ENCODE results near the gene SNX8. TPM values are rescaled to one million over a fixed set of nuclear protein-coding genes. Genes with fewer than 3 reads are reported as not detected.

SNX8 gene
- total and polyA plus RNA-seq, 7 experiments from 2014 or later, result 4.7 to 31.5 (median 9.4) TPM

DNA sequence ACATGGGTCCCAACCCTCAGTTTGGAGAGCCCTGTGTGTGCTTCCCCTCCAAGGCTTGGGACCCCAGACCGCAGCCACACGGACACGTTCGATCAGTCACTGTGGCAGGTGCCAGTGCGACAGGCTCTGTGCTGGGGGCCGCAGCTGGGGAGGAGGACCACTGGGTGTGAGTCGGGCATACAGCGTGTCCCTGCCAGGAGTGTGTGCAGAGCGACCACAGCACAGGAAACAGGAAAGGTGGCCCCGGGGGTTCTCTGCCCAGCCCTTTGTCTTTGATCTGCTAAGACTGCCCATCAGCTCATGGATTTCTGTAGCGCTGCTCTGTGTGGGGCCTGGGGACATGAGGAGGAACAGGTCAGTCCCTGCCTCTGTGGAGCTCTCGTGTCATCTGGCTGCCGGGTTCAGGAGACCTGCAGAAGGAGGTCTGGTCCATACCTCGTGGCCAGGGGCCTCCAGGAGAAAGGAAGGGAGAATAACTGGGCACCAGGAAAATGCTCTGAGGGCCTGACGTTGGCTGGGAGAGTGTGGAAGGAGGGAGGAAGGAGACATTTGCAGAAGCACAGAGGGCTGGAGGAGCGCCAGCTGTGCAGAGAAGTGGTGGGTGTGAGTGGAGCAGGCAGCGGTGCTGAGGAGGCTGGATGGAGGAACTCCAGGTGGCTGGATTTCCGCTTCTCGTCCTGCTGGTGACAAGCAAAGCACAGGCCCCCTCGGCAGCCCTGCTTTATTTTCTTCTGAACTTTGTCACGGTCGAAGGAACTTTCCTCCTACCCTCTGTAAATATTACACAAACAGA is 68.2 kb downstream of the SNX8 start:
- Histone ChIP-seq H3K9me3 (ENCODE audit: control insufficient read depth in 2 of 3, low read length in 3 of 3) (no peaks in the 10 kb centered on the region), H3K36me3 (ENCODE audit: control insufficient read depth in 2 of 3, insufficient read depth in 3 of 3, low read length in 3 of 3) (peaks cover 0 to 10% (median 0%) of the 10 kb centered on the region in 3 experiments), H3K4me3 (ENCODE audit: low read length) (no peak overlapping the region), H3K4me1 (ENCODE audit: control insufficient read depth in 2 of 2, insufficient read depth in 2 of 2, low read length in 2 of 2) (peaks cover 5 to 15% of the 10 kb centered on the region in 2 donors), H3K27ac (ENCODE audit: low read depth, low read length) (no peak overlapping the region), H3K27me3 (ENCODE audit: control insufficient read depth in 2 of 2, insufficient read depth in 2 of 2, low read length in 2 of 2) (no peaks in the 10 kb centered on the region)
- H3K36me3 Mint-ChIP-seq, result peaks cover 0 to 8% (median 0%) of the 10 kb centered on the region in 5 donors
- intact Hi-C loops (cut with micrococcal nuclease), result loop anchor here in 1 of 2 donors (10.0 kb wide), 1 partner anchor 301 kb away; no protein-coding TSS in a partner anchor
- peaks cover 0 to 2% (median 0%) of the 10 kb centered on the region in 11 donors for H3K9me3 Mint-ChIP-seq
- H3K27ac Mint-ChIP-seq, result peak overlapping the region in 2 of 9 donors; percentile 38 to 51
- ATAC-seq (no peak), DNase-seq (no peak)
- H3K4me3 Mint-ChIP-seq, result peak overlapping the region in 1 of 10 donors; percentile 16
- peaks cover 7 to 38% (median 27%) of the 10 kb centered on the region in 7 donors for H3K4me1 Mint-ChIP-seq
- ChIA-PET CTCF (no interaction called here), POLR2A (no interaction called here)
- H3K27me3 Mint-ChIP-seq, result no peaks in the 10 kb centered on the region

DNA sequence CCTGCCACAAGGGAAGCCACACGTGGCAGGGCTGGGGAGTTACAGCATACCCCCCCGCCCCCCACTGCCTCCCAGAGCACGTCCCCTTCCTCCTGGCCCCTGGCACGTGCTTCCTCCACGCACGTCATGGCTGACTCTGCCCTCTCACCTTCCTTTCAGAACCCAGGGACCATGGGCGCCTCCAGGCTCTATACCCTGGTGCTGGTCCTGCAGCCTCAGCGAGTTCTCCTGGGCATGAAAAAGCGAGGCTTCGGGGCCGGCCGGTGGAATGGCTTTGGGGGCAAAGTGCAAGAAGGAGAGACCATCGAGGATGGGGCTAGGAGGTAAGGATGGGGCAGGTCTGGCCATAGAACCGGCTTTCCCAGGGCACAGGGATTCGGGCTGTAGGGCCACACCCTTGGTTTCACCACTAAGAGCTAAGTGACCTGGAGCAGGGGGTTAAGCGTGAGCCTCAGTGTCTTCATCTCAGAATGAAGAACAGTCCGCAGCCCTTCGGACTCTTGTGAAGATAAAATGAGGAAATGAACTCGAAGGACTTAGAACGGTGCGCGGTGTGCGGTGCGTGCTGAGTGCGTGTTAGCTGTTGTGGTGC is 69.7 kb downstream of the SNX8 start:
- DNase-seq (no peak), ATAC-seq (no peak)
- Histone ChIP-seq H3K4me3 (ENCODE audit: low read length) (no peak overlapping the region), H3K27me3 (ENCODE audit: control insufficient read depth in 2 of 2, insufficient read depth in 2 of 2, low read length in 2 of 2) (no peaks in the 10 kb centered on the region), H3K9me3 (ENCODE audit: control insufficient read depth in 2 of 3, low read length in 3 of 3) (no peaks in the 10 kb centered on the region), H3K27ac (ENCODE audit: low read depth, low read length) (no peak overlapping the region), H3K36me3 (ENCODE audit: control insufficient read depth in 2 of 3, insufficient read depth in 3 of 3, low read length in 3 of 3) (peaks cover 0 to 11% (median 0%) of the 10 kb centered on the region in 3 experiments), H3K4me1 (ENCODE audit: control insufficient read depth in 2 of 2, insufficient read depth in 2 of 2, low read length in 2 of 2) (peaks cover 5 to 13% of the 10 kb centered on the region in 2 donors)
- CTCF ChIA-PET, result no interaction called here
- Mint-ChIP-seq H3K27me3 (no peaks in the 10 kb centered on the region), H3K4me1 (peaks cover 13 to 45% (median 34%) of the 10 kb centered on the region in 7 donors), H3K36me3 (peaks cover 0 to 6% (median 0%) of the 10 kb centered on the region in 5 donors), H3K4me3 (peak overlapping the region in 1 of 10 donors; percentile 23), H3K27ac (no peak overlapping the region), H3K9me3 (peaks cover 0 to 2% (median 0%) of the 10 kb centered on the region in 11 donors)
- POLR2A ChIA-PET, result no interaction called here
- intact Hi-C loops (cut with micrococcal nuclease), result loop anchor here in 1 of 2 donors (10.0 kb wide), 1 partner anchor 300 kb away; no protein-coding TSS in a partner anchor

GRCh38 chr7:2243458-2243857 is 70.8 kb downstream of the SNX8 start:
- POLR2A ChIA-PET, result no interaction called here
- CTCF ChIA-PET, result no interaction called here
- peak overlapping the region in 2 of 9 donors; percentile 36 to 89 for H3K27ac Mint-ChIP-seq
- intact Hi-C loops (cut with micrococcal nuclease), result loop anchor here in 1 of 2 donors (10.0 kb wide), 1 partner anchor 299 kb away; no protein-coding TSS in a partner anchor
- DNase-seq (no peak), ATAC-seq (no peak)
- Histone ChIP-seq H3K4me3 (ENCODE audit: low read length) (no peak overlapping the region), H3K36me3 (ENCODE audit: control insufficient read depth in 2 of 3, insufficient read depth in 3 of 3, low read length in 3 of 3) (peaks cover 0 to 19% (median 0%) of the 10 kb centered on the region in 3 experiments), H3K4me1 (ENCODE audit: control insufficient read depth in 2 of 2, insufficient read depth in 2 of 2, low read length in 2 of 2) (peaks cover 3 to 5% of the 10 kb centered on the region in 2 donors), H3K27me3 (ENCODE audit: control insufficient read depth in 2 of 2, insufficient read depth in 2 of 2, low read length in 2 of 2) (no peaks in the 10 kb centered on the region), H3K9me3 (ENCODE audit: control insufficient read depth in 2 of 3, low read length in 3 of 3) (no peaks in the 10 kb centered on the region), H3K27ac (ENCODE audit: low read depth, low read length) (no peak overlapping the region)
- peaks cover 6 to 36% (median 25%) of the 10 kb centered on the region in 7 donors for H3K4me1 Mint-ChIP-seq
- H3K9me3 Mint-ChIP-seq, result peaks cover 0 to 2% (median 0%) of the 10 kb centered on the region in 11 donors
- H3K4me3 Mint-ChIP-seq, result peak overlapping the region in 9 of 10 donors; percentile 29 to 98 (median 58)
- no peaks in the 10 kb centered on the region for H3K27me3 Mint-ChIP-seq
- H3K36me3 Mint-ChIP-seq, result peaks cover 0 to 5% (median 0%) of the 10 kb centered on the region in 5 donors

- ChIA-PET POLR2A (interaction anchor here (1.5 kb wide), 1 partner anchor 111 kb away, joined by 6 read pairs; no protein-coding TSS in a partner anchor), CTCF (interaction anchor here (0.5 to 1.1 kb wide), 2 partner anchors 227 to 476 kb away, joined by 3 read pairs; no protein-coding TSS in a partner anchor)
- peaks cover 6 to 32% (median 20%) of the 10 kb centered on the region in 7 donors for H3K4me1 Mint-ChIP-seq
- DNase-seq (peak in 5 of 9 donors; percentile 12 to 24 (median 22)), ATAC-seq (peak; percentile 47)
- intact Hi-C loops (cut with micrococcal nuclease), result loop anchor here (1.0 to 10.0 kb wide), 4 partner anchors 10 to 298 kb away; partner anchors contain the start of genes MAD1L1 (in 2 of the 2) and SNX8 (in 1 of the 2)
- peaks cover 0 to 2% (median 0%) of the 10 kb centered on the region in 11 donors for H3K9me3 Mint-ChIP-seq
- peak overlapping the region; percentile 84 to 98 (median 90) for H3K4me3 Mint-ChIP-seq
- Histone ChIP-seq H3K27me3 (ENCODE audit: control insufficient read depth in 2 of 2, insufficient read depth in 2 of 2, low read length in 2 of 2) (no peaks in the 10 kb centered on the region), H3K27ac (ENCODE audit: low read depth, low read length) (peak overlapping the region; percentile 86), H3K4me3 (ENCODE audit: low read length) (peak overlapping the region; percentile 81), H3K9me3 (ENCODE audit: control insufficient read depth in 2 of 3, low read length in 3 of 3) (no peaks in the 10 kb centered on the region), H3K4me1 (ENCODE audit: control insufficient read depth in 2 of 2, insufficient read depth in 2 of 2, low read length in 2 of 2) (peaks cover 0 to 5% of the 10 kb centered on the region in 2 donors), H3K36me3 (ENCODE audit: control insufficient read depth in 2 of 3, insufficient read depth in 3 of 3, low read length in 3 of 3) (peaks cover 0 to 26% (median 0%) of the 10 kb centered on the region in 3 experiments)
- H3K36me3 Mint-ChIP-seq, result peaks cover 0 to 5% (median 0%) of the 10 kb centered on the region in 5 donors
- peak overlapping the region; percentile 83 to 98 (median 89) for H3K27ac Mint-ChIP-seq
- no peaks in the 10 kb centered on the region for H3K27me3 Mint-ChIP-seq
These were observed 71.5 kb downstream of the SNX8 start for GRCh38 chr7:2242541-2243429.

DNA sequence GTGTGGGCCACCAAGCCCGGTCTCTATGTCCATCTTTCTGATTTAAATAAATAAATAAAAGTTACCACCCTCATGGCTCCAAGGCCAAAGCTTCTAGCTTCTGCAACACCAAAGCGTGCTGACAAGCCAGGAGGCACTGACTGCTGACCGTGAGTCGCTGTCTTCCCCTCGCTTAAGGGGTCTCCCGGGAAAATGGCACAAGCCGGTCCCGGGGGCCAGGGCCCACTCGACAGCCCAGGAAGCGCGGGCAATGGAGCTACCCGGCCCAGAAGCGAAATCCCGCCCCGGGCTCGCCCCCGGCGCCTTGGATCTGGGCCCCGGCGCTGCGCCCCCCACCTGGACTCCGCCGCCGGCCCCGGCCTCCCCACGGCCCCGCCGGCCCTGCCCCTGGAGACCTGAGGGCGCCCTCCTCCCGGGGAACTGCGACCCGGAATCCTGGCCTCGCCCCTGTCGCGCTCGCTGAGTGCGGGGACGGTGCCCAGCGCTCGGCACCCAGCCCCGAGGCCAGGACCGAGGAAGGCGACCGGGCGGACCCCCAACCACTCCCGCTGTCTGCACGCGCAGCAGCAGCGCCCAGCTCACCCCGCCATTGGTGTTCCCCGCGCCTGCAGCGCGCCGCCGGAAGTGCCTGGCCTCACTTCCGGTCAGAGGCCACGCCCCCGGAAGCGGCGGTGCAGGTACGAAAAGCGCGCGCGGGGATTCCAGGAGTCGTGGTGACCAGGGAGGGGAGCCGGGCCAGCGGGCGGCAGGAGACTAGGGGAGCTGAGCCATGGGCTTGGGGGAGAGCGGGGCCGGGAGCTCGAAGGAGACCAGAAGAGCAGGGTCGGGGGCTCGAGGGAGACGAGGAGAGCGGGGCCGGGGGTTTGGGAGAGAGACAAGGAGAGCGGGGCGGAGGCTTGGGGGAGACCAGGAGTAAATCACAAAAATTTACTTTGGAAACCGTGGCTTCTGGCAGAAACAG is 72.4 kb downstream of the SNX8 start, which contains the start of the genes MRM2 and NUDT1:
Gene MRM2 (minus strand): TSS at position 626 of the 961 bp plus-strand sequence. CDS start 36 bp downstream, at position 590.
Gene NUDT1 (plus strand): TSS at position 647 of the 961 bp plus-strand sequence. CDS start 2,349 bp downstream, outside the sequence.
- ATAC-seq, result peak; percentile 72
- intact Hi-C loops (cut with micrococcal nuclease), result loop anchor here (1.0 to 10.0 kb wide), 4 partner anchors 10 to 297 kb away; partner anchors contain the start of genes MAD1L1 (in 2 of the 2) and SNX8 (in 1 of the 2)
- no peaks in the 10 kb centered on the region for H3K9me3 ChIP-seq (ENCODE audit: control insufficient read depth in 2 of 3, low read length in 3 of 3)
- CTCF ChIA-PET, result interaction anchor here (0.5 to 1.1 kb wide), 3 partner anchors 228 to 1644 kb away, joined by 3 read pairs; no protein-coding TSS in a partner anchor
- Mint-ChIP-seq H3K27ac (peak within 1 kb of the TSS; percentile 83 to 98 (median 89)), H3K4me1 (peaks cover 6 to 37% (median 19%) of the 10 kb centered on the region in 7 donors), H3K27me3 (no peaks in the 10 kb centered on the region), H3K4me3 (peak within 1 kb of the TSS; percentile 84 to 98 (median 90)), H3K36me3 (peaks cover 0 to 5% (median 0%) of the 10 kb centered on the region in 5 donors), H3K9me3 (peaks cover 0 to 2% (median 0%) of the 10 kb centered on the region in 11 donors)
- POLR2A ChIA-PET, result interaction anchor here (0.7 to 1.5 kb wide), 3 partner anchors 10 to 112 kb away, joined by 4 to 12 read pairs (median 6); partner anchors contain the start of gene MAD1L1
- peak within 1 kb of the TSS; percentile 86 for H3K27ac ChIP-seq (ENCODE audit: low read depth, low read length)
- peaks cover 0 to 5% of the 10 kb centered on the region in 2 donors for H3K4me1 ChIP-seq (ENCODE audit: control insufficient read depth in 2 of 2, insufficient read depth in 2 of 2, low read length in 2 of 2)
- peak within 1 kb of the TSS; percentile 81 for H3K4me3 ChIP-seq (ENCODE audit: low read length)
- peak; percentile 36 to 89 (median 53) for DNase-seq
- no peaks in the 10 kb centered on the region for H3K27me3 ChIP-seq (ENCODE audit: control insufficient read depth in 2 of 2, insufficient read depth in 2 of 2, low read length in 2 of 2)
- H3K36me3 ChIP-seq (ENCODE audit: control insufficient read depth in 2 of 3, insufficient read depth in 3 of 3, low read length in 3 of 3), result peaks cover 0 to 35% (median 0%) of the 10 kb centered on the region in 3 experiments
